ENCODE results near the gene BAZ1B. TPM values are rescaled to one million over a fixed set of nuclear protein-coding genes. Genes with fewer than 3 reads are reported as not detected.
"Not testable (repeated sequence)": the region's sequence is repeated elsewhere in the genome, so short reads cannot be mapped to it uniquely, and the experiment has no call there.

Gene BAZ1B
- total and polyA plus RNA-seq, 2 of the 4 experiments (the other 2 are of a cell fraction): 20.2 to 45.0 TPM

GRCh38 chr7:73526158-73526494 is 4.0 kb upstream of the BAZ1B start:
- H3K9me1 ChIP-seq (ENCODE audit: insufficient read depth, low read length); H2AK9ac ChIP-seq (replicated peaks; ENCODE audit: low read depth, low read length, poor library complexity); H3K4me3 ChIP-seq (ENCODE audit: insufficient read depth, low read depth, low read length); H3K27ac ChIP-seq (ENCODE audit: insufficient read depth, low read length); H4K91ac ChIP-seq (ENCODE audit: insufficient read depth, low read depth, low read length); H4K5ac ChIP-seq (ENCODE audit: low read depth, low read length); H3K9ac ChIP-seq (ENCODE audit: low read depth, low read length); ATAC-seq (ENCODE audit: low read depth); in situ Hi-C loops (cut with MboI; ENCODE audit: low sequenced_read_pairs); H2BK15ac ChIP-seq (ENCODE audit: low read depth, low read length); intact Hi-C loops (cut with micrococcal nuclease); H3K4me2 ChIP-seq (ENCODE audit: low read depth, low read length); POLR2A ChIA-PET (ENCODE audit: unreplicated experiment); H3K9me3 ChIP-seq (ENCODE audit: control insufficient read depth, insufficient read depth, low read length); dilution Hi-C loops (cut with HindIII; ENCODE audit: low sequenced_read_pairs, unreplicated experiment); H2AFZ ChIP-seq (replicated peaks; ENCODE audit: low read length, poor library complexity); H2BK20ac ChIP-seq (ENCODE audit: low read depth, low read length); DNase-seq; H3K56ac ChIP-seq (ENCODE audit: extremely low read depth, insufficient read depth, low read length); H3K23ac ChIP-seq (ENCODE audit: low read depth, low read length); CTCF ChIA-PET; H4K20me1 ChIP-seq (ENCODE audit: insufficient read depth, low read length); H3K4me1 ChIP-seq (ENCODE audit: control insufficient read depth, insufficient read depth, low read length); H2BK5ac ChIP-seq (ENCODE audit: low read depth, low read length, poor library complexity, severe bottlenecking); BruUV-seq (replicated peaks); H3K18ac ChIP-seq (ENCODE audit: low read depth, low read length); H3K4ac ChIP-seq (ENCODE audit: low read depth, low read length); H3K79me1 ChIP-seq (ENCODE audit: low read depth in 1 of 2, low read length in 2 of 2); H3K27me3 ChIP-seq (ENCODE audit: control insufficient read depth, insufficient read depth, low read length); H2BK120ac ChIP-seq (ENCODE audit: low read depth, low read length); H3K14ac ChIP-seq (replicated peaks; ENCODE audit: low read depth, low read length); H4K8ac ChIP-seq (ENCODE audit: low read depth in 2 of 2, low read length in 2 of 2); H3K36me3 ChIP-seq (ENCODE audit: control insufficient read depth, insufficient read depth, low read length); H2AK5ac ChIP-seq (ENCODE audit: low read depth, low read length): not testable (repeated sequence)
- WGBS, 2 experiments (ENCODE audit: extremely low coverage in 2 of 2, insufficient read length in 1 of 2): 100% methylated on average over 1 of the region's 1 CpG; no CpG with 5 or more reads in 1 of the 2 experiments
